Measurements from ENCODE around the gene PALD1.
"Not testable (repeated sequence)": the region's sequence is repeated elsewhere in the genome, so short reads cannot be mapped to it uniquely, and the experiment has no call there.

PALD1 gene

GRCh38 chr10:70482982-70483760 is 4.6 kb downstream of the PALD1 start:
- DNase-seq = no peak

- not testable (repeated sequence) for DNase-seq
Observed at GRCh38 chr10:70483872-70484271, 5.3 kb downstream of the PALD1 start.

GRCh38 chr10:70487824-70488223 is 9.3 kb downstream of the PALD1 start:
- no peak for DNase-seq

GRCh38 chr10:70490142-70490541 is 11.6 kb downstream of the PALD1 start:
- no peak for DNase-seq

GRCh38 chr10:70491614-70492013 is 13.0 kb downstream of the PALD1 start:
- DNase-seq = no peak

GRCh38 chr10:70492786-70493659 is 14.5 kb downstream of the PALD1 start:
- no peak for DNase-seq

GRCh38 chr10:70493660-70494234 is 15.2 kb downstream of the PALD1 start:
- no peak for DNase-seq

- no peak for DNase-seq
Observed at GRCh38 chr10:70494536-70494935, 16.0 kb downstream of the PALD1 start.

- no peak for DNase-seq
Observed at GRCh38 chr10:70494966-70495365, 16.4 kb downstream of the PALD1 start.

- no peak for DNase-seq
Observed at GRCh38 chr10:70495691-70496261, 17.2 kb downstream of the PALD1 start.

GRCh38 chr10:70496341-70497119 is 18.0 kb downstream of the PALD1 start:
- DNase-seq = no peak

- no peak for DNase-seq
Observed at GRCh38 chr10:70497120-70497545, 18.6 kb downstream of the PALD1 start.

GRCh38 chr10:70498970-70499835 is 20.6 kb downstream of the PALD1 start:
- no peak for DNase-seq

- DNase-seq = no peak
Observed at GRCh38 chr10:70499836-70500167, 21.2 kb downstream of the PALD1 start.

GRCh38 chr10:70500368-70500767 is 21.8 kb downstream of the PALD1 start:
- DNase-seq = no peak

GRCh38 chr10:70500812-70501301 is 22.3 kb downstream of the PALD1 start:
- DNase-seq = no peak

GRCh38 chr10:70502406-70502805 is 23.8 kb downstream of the PALD1 start:
- no peak for DNase-seq

GRCh38 chr10:70503776-70504175 is 25.2 kb downstream of the PALD1 start:
- DNase-seq = no peak

GRCh38 chr10:70504521-70505358 is 26.2 kb downstream of the PALD1 start:
- DNase-seq = no peak

- DNase-seq = no peak
Observed at GRCh38 chr10:70505908-70506307, 27.3 kb downstream of the PALD1 start.

Data from hematopoietic multipotent progenitor cell treated with erythropoietin and hydrocortisone succinate and interleukin-3 and kit ligand, for 8 days (in vitro differentiated cells).